ENCODE measurements around the gene SMAD5.

DNA sequence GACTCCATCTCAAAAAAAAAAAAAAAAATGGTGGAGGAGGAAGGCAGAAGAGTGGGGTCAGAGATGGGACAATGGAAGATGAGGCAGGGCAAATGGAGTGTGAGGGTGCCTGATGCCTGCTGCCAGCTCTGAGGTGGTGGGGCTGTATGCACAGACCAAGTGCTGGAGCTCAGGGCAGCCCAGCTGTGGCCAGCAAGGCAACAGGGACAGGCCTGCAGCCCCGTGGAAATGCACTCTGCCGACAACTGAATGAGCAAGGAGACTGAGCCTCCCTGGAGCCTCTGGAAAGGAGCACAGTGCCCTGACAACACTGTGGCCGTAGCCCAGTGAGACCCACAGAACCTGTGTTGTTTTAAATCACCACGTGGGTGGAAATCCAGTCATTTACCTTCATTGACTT lies 83.2 kb downstream of the SMAD5 start:
- TF ChIP-seq POLR2A (IDR thresholded peaks at IDR 0.05; ENCODE audit: low read depth, low read length) (no peak), POLR2AphosphoS5 (IDR thresholded peaks at IDR 0.05; ENCODE audit: low read depth, low read length) (no peak)
